HG03045 (cell line): ENCODE measurements around the gene DYNLT3.

ENCODE experiments used
- ATAC-seq: cut with Tn5 transposase; IDR thresholded peaks from one replicate; pipeline ENCODE4 v1.9.1; 2021; ENCODE audit warnings: mild to moderate bottlenecking, moderate library complexity; ENCODE audit not compliant: unreplicated experiment

The DYNLT3 gene

GRCh38 chrX:37846141-37846540 lies 1.2 kb downstream of the DYNLT3 start:
- ATAC-seq, result no peak

- no peak for ATAC-seq
Measured at GRCh38 chrX:37844622-37845021, 2.7 kb downstream of the DYNLT3 start.

GRCh38 chrX:37840931-37841330 lies 6.4 kb downstream of the DYNLT3 start:
- ATAC-seq, result no peak

- ATAC-seq, result no peak
Measured at GRCh38 chrX:37834937-37835336, 12.4 kb downstream of the DYNLT3 start.

GRCh38 chrX:37830371-37830770 lies 17.0 kb downstream of the DYNLT3 start:
- no peak for ATAC-seq

- no peak for ATAC-seq
Measured at GRCh38 chrX:37829721-37830120, 17.6 kb downstream of the DYNLT3 start.

- no peak for ATAC-seq
Measured at GRCh38 chrX:37825215-37825842, 22.0 kb downstream of the DYNLT3 start.

- ATAC-seq, result no peak
Measured at GRCh38 chrX:37824491-37825214, 22.7 kb downstream of the DYNLT3 start.

- no peak for ATAC-seq
Measured at GRCh38 chrX:37820646-37821045, 26.7 kb downstream of the DYNLT3 start.

GRCh38 chrX:37818031-37818430 lies 29.3 kb downstream of the DYNLT3 start:
- no peak for ATAC-seq

GRCh38 chrX:37817579-37817978 lies 29.8 kb downstream of the DYNLT3 start:
- no peak for ATAC-seq

GRCh38 chrX:37817176-37817575 lies 30.2 kb downstream of the DYNLT3 start:
- no peak for ATAC-seq

- ATAC-seq, result no peak
Measured at GRCh38 chrX:37816766-37817165, 30.6 kb downstream of the DYNLT3 start.

GRCh38 chrX:37815366-37815765 lies 32.0 kb downstream of the DYNLT3 start:
- ATAC-seq, result no peak

GRCh38 chrX:37813570-37813969 lies 33.8 kb downstream of the DYNLT3 start:
- ATAC-seq, result no peak

GRCh38 chrX:37812110-37812509 lies 35.3 kb downstream of the DYNLT3 start:
- no peak for ATAC-seq

- ATAC-seq, result no peak
Measured at GRCh38 chrX:37809970-37810369, 37.4 kb downstream of the DYNLT3 start.

- ATAC-seq, result no peak
Measured at GRCh38 chrX:37803057-37803456, 44.3 kb downstream of the DYNLT3 start.

- ATAC-seq, result no peak
Measured at GRCh38 chrX:37802028-37802427, 45.3 kb downstream of the DYNLT3 start.

GRCh38 chrX:37800717-37801116 lies 46.7 kb downstream of the DYNLT3 start:
- no peak for ATAC-seq

- no peak for ATAC-seq
Measured at GRCh38 chrX:37799936-37800335, 47.4 kb downstream of the DYNLT3 start.

- peak; percentile 72 for ATAC-seq
Measured at GRCh38 chrX:37796805-37797204, 50.6 kb downstream of the DYNLT3 start.

GRCh38 chrX:37796310-37796709 lies 51.1 kb downstream of the DYNLT3 start:
- ATAC-seq, result no peak
